OCI-LY1 (cell line): ENCODE measurements around the gene CRTAP.

Source experiments
- CTCF ChIP-seq: fragments of 200-600 bp; sonication (generic), shearing (Covaris generic); IDR thresholded peaks from 2 replicates; pipeline ENCODE4 v1.5.1; 2017; ENCODE audit warnings: mild to moderate bottlenecking, antibody characterized with exemption, low read length, moderate library complexity, mixed read lengths
- EZH2 ChIP-seq: fragments of 200-600 bp; sonication (generic), shearing (Covaris generic); IDR thresholded peaks from 2 replicates; pipeline ENCODE4 v1.8.0; 2017; ENCODE audit warnings: borderline replicate concordance, mixed run types, mild to moderate bottlenecking, antibody characterized with exemption, low read length, moderate library complexity, mixed read lengths

- TF ChIP-seq EZH2 (no peak), CTCF (no peak)
Observed at GRCh38 chr3:33119891-33120290, 6.1 kb downstream of the CRTAP start.
